ENCODE data around the gene ZNF281.

- TF ChIP-seq POLR2AphosphoS5 (IDR thresholded peaks at IDR 0.05): no peak
- no peak for TF ChIP-seq CTCF (IDR thresholded peaks at IDR 0.05)
- no peak for TF ChIP-seq POLR2A (IDR thresholded peaks at IDR 0.05)
Observed at GRCh38 chr1:200414657-200415056, 4.8 kb upstream of the ZNF281 start.
